K562 (cell line): ENCODE measurements around the gene AGGF1. TPM values are rescaled to one million over a fixed set of nuclear protein-coding genes. Genes with fewer than 3 reads are reported as not detected.
A peak's percentile ranks its signal among the peaks of the same experiment; 100 is the strongest.

Experiments used
- ATAC-seq: fragments of 200-7000 bp; cut with Tn5 transposase; 3 replicates; pipeline ENCODE4 v1.9.1; 2020; ENCODE audit warnings: moderate library complexity
- BruUV-seq: library from RNA; stranded (reverse); fragments of 400-500 nt; replicated peaks from 2 replicates; lab custom pipeline; 2021; lab: Mats Ljungman, UMichigan
- CTCF ChIA-PET: fragments of 300-600 bp; formaldehyde crosslinking; extraction: SDS; loops from one replicate; lab custom pipeline; 2021; ENCODE audit warnings: low intra/inter-chr PET ratio; lab: Yijun Ruan, JAX
- POLR2A ChIA-PET: fragments of 300-600, 350-650 bp; sonication (Branson Sonifier 250); formaldehyde crosslinking; extraction: SDS; loops from one replicate; lab custom pipeline; 2021; ENCODE audit warnings: antibody characterized with exemption, inconsistent platforms; lab: Yijun Ruan, JAX
- DNase-seq, 4 experiments: peaks; one replicate each; pipeline versions ENCODE4 v3.0.0 to v3.0.0-alpha.2; 2011 to 2018; ENCODE audit warnings: low spot score in 3 of 4, mixed read lengths in 3 of 4; ENCODE audit errors: extremely low read depth in 1 of 4
- FAIRE-seq: peaks from 2 replicates; lab custom pipeline; 2011; peaks lifted over from hg19 to GRCh38; lab: Jason Lieb, UNC
- H2AFZ ChIP-seq: 2 replicates; pipeline ENCODE4 v1.6.0; 2011; ENCODE audit warnings: low read depth, low read length, control low read depth, inconsistent platforms
- H3K27ac ChIP-seq: fragments of 200-600 bp; 3 replicates; pipeline ENCODE4 v1.8.0; 2011; ENCODE audit warnings: low read depth, mild to moderate bottlenecking, control low read depth, inconsistent platforms, low read length, moderate library complexity, mixed read lengths; ENCODE audit errors: extremely low read depth
- H3K27me3 ChIP-seq, 2 experiments: fragments of 300-600 bp in 1 of 2; 2 replicates in 1 of 2; 3 replicates in 1 of 2; pipeline versions ENCODE4 v1.6.0 to v1.8.0; 2011; ENCODE audit warnings: inconsistent platforms in 2 of 2, low read length in 2 of 2, mild to moderate bottlenecking in 1 of 2, mixed read lengths in 1 of 2, moderate library complexity in 1 of 2; ENCODE audit not compliant: control insufficient read depth in 2 of 2, insufficient read depth in 2 of 2
- H3K36me3 ChIP-seq: fragments of 300-600 bp; 3 replicates; pipeline ENCODE4 v1.8.0; 2011; ENCODE audit warnings: mild to moderate bottlenecking, low read length, inconsistent platforms; ENCODE audit not compliant: control insufficient read depth, insufficient read depth
- H3K4me1 ChIP-seq, 2 experiments: fragments of 200-600 bp in 1 of 2; replicated peaks in 1 of 2; 2 replicates in 1 of 2; 3 replicates in 1 of 2; pipeline versions ENCODE4 v1.5.1 to v1.8.0; 2011; ENCODE audit warnings: inconsistent platforms in 2 of 2, low read length in 2 of 2, mild to moderate bottlenecking in 1 of 2, mixed read lengths in 1 of 2, moderate library complexity in 1 of 2; ENCODE audit not compliant: control insufficient read depth in 2 of 2, insufficient read depth in 2 of 2
- H3K4me2 ChIP-seq: 2 replicates; pipeline ENCODE4 v1.6.1; 2011; ENCODE audit warnings: low read length, control low read depth, inconsistent platforms, mixed read lengths; ENCODE audit not compliant: insufficient read depth
- H3K4me3 ChIP-seq: fragments of 200-600 bp; sonication (generic), shearing (Covaris generic); 2 replicates; pipeline ENCODE4 v1.5.1; 2016; ENCODE audit warnings: control low read depth, inconsistent platforms
- H3K79me2 ChIP-seq: fragments of 200-600 bp; 3 replicates; pipeline ENCODE4 v1.8.0; 2011; ENCODE audit warnings: low read length, inconsistent platforms; ENCODE audit not compliant: control insufficient read depth, insufficient read depth
- H3K9ac ChIP-seq, 2 experiments: 2 replicates each; pipeline versions ENCODE4 v1.6.0 to v1.6.1; 2011; ENCODE audit warnings: low read depth in 2 of 2, low read length in 2 of 2, control low read depth in 1 of 2, inconsistent platforms in 1 of 2, mild to moderate bottlenecking in 1 of 2, mixed read lengths in 1 of 2; ENCODE audit not compliant: insufficient read depth in 1 of 2
- H3K9me1 ChIP-seq: one replicate; pipeline ENCODE4 v1.6.0; 2011; ENCODE audit warnings: inconsistent platforms, mild to moderate bottlenecking, low read length, moderate library complexity; ENCODE audit not compliant: control insufficient read depth, insufficient read depth
- H3K9me3 ChIP-seq: replicated peaks from 2 replicates; pipeline ENCODE4 v1.5.1; 2011; ENCODE audit warnings: low read depth, low read length, inconsistent platforms; ENCODE audit not compliant: control insufficient read depth, insufficient read depth
- H4K20me1 ChIP-seq: replicated peaks from 2 replicates; pipeline ENCODE4 v1.6.1; 2011; ENCODE audit warnings: low read length, inconsistent platforms, mixed read lengths; ENCODE audit not compliant: control insufficient read depth, insufficient read depth
- ATF3 ChIP-seq, 2 experiments: fragments of 450-650 bp in 1 of 2; sonication (generic) in 1 of 2; formaldehyde crosslinking in 1 of 2; IDR thresholded peaks in 1 of 2; conservative IDR thresholded peaks in 1 of 2; 2 replicates each; pipeline versions ENCODE4 v1.6.1 to v1.8.1; 2016 to 2023; ENCODE audit warnings: mild to moderate bottlenecking in 2 of 2, moderate library complexity in 2 of 2, inconsistent platforms in 1 of 2, missing genetic modification reagents in 1 of 2
- CEBPG ChIP-seq, 3 experiments: fragments of 200-800 bp in 1 of 3; sonication (Bioruptor generic) in 1 of 3; sonication (generic) in 1 of 3; formaldehyde crosslinking in 1 of 3; IDR thresholded peaks in 2 of 3; conservative IDR thresholded peaks in 1 of 3; 2 replicates each; pipeline versions ENCODE4 v1.6.1 to v1.8.0; 2016 to 2022; ENCODE audit warnings: missing compliant biosample characterization in 2 of 3, missing genetic modification characterization in 2 of 3, mild to moderate bottlenecking in 1 of 3, missing genetic modification reagents in 1 of 3
- ELK1 ChIP-seq: sonication (generic); formaldehyde crosslinking; IDR thresholded peaks from 2 replicates; pipeline ENCODE4 v1.8.1; 2022; ENCODE audit warnings: missing genetic modification reagents
- GTF2A2 ChIP-seq: IDR thresholded peaks from 2 replicates; pipeline ENCODE4 v1.6.1; 2016; ENCODE audit warnings: mild to moderate bottlenecking, missing genetic modification characterization, missing compliant biosample characterization
- KHSRP ChIP-seq: fragments of 450-650 bp; IDR thresholded peaks from 2 replicates; pipeline ENCODE4 v1.6.1; 2017
- WGBS: fragments of 100-300 bp; shearing (Covaris generic); methylation state at CpG from one replicate; pipeline ENCODE4 v1.1.6; 2016; ENCODE audit warnings: low coverage, mixed read lengths; ENCODE audit not compliant: insufficient coverage; ENCODE audit errors: missing lambda C conversion rate; 5-methylcytosine and 5-hydroxymethylcytosine counted together
- in situ Hi-C: fragments of 300-500 bp; cut with MboI; formaldehyde crosslinking; loops from 4 replicates; pipeline ENCODE4 v1.15.0; 2018; ENCODE audit warnings: inconsistent platforms, mixed read lengths
- intact Hi-C: fragments of 100-400 bp; cut with micrococcal nuclease; formaldehyde crosslinking; loops from 2 replicates; pipeline ENCODE4 v1.14.2; 2022
- polyA plus RNA-seq, 8 experiments: library from polyadenylated mRNA; depleted of rRNA in 4 of 8; stranded (reverse) in 5 of 8; unstranded in 3 of 8; fragments of >200 nt; fragmentation: Nextera tagmentation in 2 of 8; fragmentation: Illumina TruSeq in 1 of 8; extraction: Ambion mirVana in 2 of 8; extraction: Trizol in 1 of 8; gene quantifications; 2 replicates each; pipeline versions ENCODE4 v1.2.1 to v1.2.3, GENCODE V29; 2011 to 2014; ENCODE audit warnings: inconsistent platforms in 1 of 8, missing spikeins in 1 of 8
- total RNA-seq, 7 experiments: library from RNA; depleted of rRNA in 6 of 7; stranded (reverse); fragments of >200 nt in 6 of 7; fragmentation: Illumina TruSeq in 2 of 7; extraction: Trizol in 2 of 7; gene quantifications; 2 replicates each; pipeline versions ENCODE4 v1.2.1 to v1.2.3, GENCODE V29; 2011 to 2021; ENCODE audit warnings: low replicate concordance in 1 of 7

Gene AGGF1
- total and polyA plus RNA-seq, 9 of the 15 experiments (the other 6 are each of a cell fraction or from before 2014, with no cell fraction given) = 5.2 to 20.4 (median 13.4) TPM

GRCh38 chr5:76999451-76999850, 30.8 kb upstream of the AGGF1 start:
- ATAC-seq = no peak
- FAIRE-seq = no peak
- ChIA-PET POLR2A (no interaction called here), CTCF (interaction anchor here (0.6 kb wide), 1 partner anchor 111 kb away, joined by 3 read pairs; no protein-coding TSS in a partner anchor)
- intact Hi-C loops = no loop called here
- Histone ChIP-seq H3K79me2 (no peaks in the 10 kb centered on the region), H3K27me3 (peaks cover 5 to 18% of the 10 kb centered on the region in 2 experiments; a peak in 4 of 5 replicates), H3K9me1 (no peaks in the 10 kb centered on the region), H3K9me3 (no peaks in the 10 kb centered on the region), H3K4me1 (no peaks in the 10 kb centered on the region), H3K36me3 (no peaks in the 10 kb centered on the region), H2AFZ (no peak overlapping the region), H4K20me1 (no peaks in the 10 kb centered on the region), H3K27ac (no peak overlapping the region), H3K9ac (no peak overlapping the region), H3K4me3 (no peak overlapping the region), H3K4me2 (no peak overlapping the region)
- BruUV-seq = no TSS peak
- 4% methylated on average over 2 of the region's 2 CpGs for WGBS
- in situ Hi-C loops = no loop called here
- no peak for TF ChIP-seq ELK1 (CRISPR knock-in tag)
- TF ChIP-seq CEBPG (CRISPR knock-in tag; IDR thresholded peaks at IDR 0.05) = no peak
- peak; percentile 23 to 90; a peak in 2 of 4 replicates for TF ChIP-seq CEBPG (tag; conservative IDR thresholded peaks at IDR 0.05 in 1 of 2, IDR thresholded peaks at IDR 0.05 in 1 of 2)
- no peak for TF ChIP-seq KHSRP
- peak; percentile 74 for TF ChIP-seq ATF3 (IDR thresholded peaks at IDR 0.05)
- TF ChIP-seq ATF3 (CRISPR knock-in tag; conservative IDR thresholded peaks at IDR 0.05) = no peak
- TF ChIP-seq GTF2A2 (tag) = no peak
- no peak for DNase-seq
